GM18909 (cell line): Measurements from ENCODE around the gene ZNF716.
"Not testable (repeated sequence)": the region's sequence is repeated elsewhere in the genome, so short reads cannot be mapped to it uniquely, and the experiment has no call there.

Source experiments
- ATAC-seq: cut with Tn5 transposase; IDR thresholded peaks from one replicate; pipeline ENCODE4 v1.9.1; 2021; ENCODE audit warnings: mild to moderate bottlenecking; ENCODE audit not compliant: unreplicated experiment, poor library complexity

Gene ZNF716

DNA sequence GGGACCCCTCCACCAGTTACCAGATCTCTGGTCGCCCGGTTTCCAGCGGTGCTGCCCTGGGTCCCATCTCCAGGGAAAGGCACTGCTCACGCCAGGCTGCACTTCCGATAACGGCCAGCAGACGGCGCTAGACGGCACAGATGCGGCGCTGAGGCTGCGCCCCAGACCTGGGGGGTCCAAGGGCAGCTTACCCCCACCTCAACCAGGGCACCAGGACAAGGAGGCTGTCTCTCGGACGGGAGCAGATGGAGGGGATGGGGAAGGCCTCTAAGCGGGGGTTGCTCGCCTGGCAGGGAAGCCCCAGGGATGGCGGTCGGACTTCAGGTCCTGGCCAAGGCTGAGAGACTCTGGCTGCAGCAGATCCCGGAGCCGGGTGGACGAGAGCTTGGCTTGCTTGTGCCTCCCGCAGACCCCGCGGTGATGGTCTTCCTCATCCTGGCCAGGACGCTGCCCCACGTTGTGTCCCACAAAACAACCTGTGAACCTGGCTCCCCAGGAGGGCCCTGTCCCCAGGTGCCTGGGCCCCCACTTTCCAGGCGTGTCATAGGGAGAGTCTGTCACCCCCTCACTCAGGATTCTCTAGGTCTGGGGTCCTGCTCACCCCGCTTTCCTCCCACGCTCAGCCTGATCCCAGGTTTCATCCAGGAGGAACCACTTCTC, 23.9 kb upstream of the ZNF716 start:
- ATAC-seq = no peak

DNA sequence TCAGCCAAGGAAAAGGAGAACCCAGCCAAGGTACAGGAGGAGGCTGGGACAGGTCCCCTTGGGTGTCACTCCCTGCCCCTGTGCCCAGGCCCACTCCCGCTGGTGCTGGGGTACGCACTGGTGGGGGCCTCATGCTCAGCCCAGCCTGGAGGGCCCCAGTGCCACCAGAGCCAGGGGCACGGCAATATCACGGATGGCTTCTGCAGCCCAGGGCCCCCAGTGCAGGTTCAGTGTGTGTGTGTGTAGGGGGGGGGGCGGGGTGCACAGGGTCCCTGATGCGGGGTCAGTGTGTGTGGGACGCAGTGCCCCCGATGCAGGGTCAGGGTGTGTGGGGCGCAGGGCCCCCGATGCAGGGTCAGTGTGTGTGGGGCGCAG, 23.4 kb upstream of the ZNF716 start:
- no peak for ATAC-seq

GRCh38 chr7:57427146-57427545, 22.8 kb upstream of the ZNF716 start:
- no peak for ATAC-seq

DNA sequence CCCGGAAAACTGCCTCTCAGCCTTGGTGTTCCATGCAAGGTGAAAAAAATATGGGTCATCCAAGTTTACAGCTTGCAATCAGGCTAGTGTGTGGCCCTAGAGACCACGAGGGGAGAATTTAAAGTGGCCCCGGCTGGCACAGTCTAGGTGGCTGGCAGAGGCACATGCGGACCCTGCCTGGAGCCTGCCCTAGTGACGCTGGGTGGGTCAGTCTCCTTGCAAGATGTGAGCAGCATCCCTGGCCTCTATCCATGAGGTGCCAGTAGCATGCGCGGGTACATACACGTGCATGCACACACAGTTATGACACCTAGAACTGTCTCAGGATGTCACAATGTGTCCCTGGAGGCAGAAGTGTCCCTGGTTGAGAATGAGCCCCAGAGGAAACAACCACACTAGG, 22.4 kb upstream of the ZNF716 start:
- no peak for ATAC-seq

GRCh38 chr7:57432583-57432982, 17.4 kb upstream of the ZNF716 start:
- ATAC-seq = no peak

- no peak for ATAC-seq
These were observed 12.4 kb upstream of the ZNF716 start for GRCh38 chr7:57437581-57437980.

DNA sequence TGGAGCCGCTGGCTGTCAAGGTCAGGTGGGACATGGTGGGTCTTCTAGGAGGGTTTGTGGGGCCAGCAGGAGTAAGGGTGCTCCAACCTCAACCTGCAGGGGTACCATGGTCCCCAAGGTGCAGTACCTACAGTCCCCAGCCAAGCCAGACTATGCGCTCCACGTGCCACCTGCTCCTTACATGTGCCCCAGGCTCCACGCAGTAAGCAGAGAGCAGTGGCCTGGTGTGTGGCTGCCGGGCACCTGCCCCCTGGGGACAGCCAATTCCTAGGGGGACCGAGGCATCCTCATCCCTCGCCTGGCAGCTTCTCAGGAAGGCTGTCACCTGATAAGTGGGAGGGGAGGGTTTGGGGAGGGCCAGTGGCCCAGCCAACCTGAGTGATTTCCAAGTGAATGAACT, 11.7 kb upstream of the ZNF716 start:
- ATAC-seq = no peak

DNA sequence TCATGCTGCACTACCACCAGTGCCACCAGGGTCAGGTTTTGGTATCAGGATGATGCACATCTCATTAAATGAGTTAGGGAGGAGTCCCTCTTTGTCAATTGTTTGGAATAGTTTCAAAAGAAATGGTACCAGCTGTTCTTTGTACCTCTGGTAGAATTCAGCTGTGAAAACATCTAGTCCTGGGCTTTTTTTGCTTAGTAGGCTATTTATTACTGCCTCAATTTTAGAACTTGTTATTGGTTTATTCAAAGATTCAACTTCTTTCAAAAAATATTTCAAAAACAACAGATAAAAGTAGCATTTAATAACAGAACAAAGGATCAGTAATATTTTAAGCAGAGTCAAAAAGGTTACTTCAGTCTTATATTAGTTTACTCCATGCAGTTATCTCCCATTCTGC, 6.4 kb upstream of the ZNF716 start:
- no peak for ATAC-seq

DNA sequence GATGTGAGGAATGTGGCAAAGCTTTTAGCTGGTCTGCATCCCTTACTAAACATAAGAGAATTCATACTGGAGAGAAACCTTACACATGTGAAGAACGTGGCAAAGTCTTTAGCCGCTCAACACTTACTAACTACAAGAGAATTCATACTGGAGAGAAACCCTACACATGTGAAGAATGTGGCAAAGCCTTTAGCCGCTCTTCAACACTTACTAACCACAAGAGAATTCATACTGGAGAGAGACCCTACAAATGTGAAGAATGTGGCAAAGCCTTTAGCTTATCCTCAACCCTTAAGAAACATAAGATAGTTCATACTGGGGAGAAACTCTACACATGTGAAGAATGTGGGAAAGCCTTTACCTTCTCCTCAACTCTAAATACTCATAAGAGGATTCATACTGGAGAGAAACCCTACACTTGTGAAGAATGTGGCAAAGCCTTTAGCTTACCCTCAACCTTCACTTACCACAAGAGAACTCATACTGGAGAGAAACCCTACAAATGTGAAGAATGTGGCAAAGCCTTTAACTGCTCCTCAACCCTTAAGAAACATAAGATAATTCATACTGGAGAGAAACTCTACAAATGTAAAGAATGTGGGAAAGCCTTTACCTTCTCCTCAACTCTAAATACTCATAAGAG, 19.3 kb downstream of the ZNF716 start:
- ATAC-seq = not testable (repeated sequence)

DNA sequence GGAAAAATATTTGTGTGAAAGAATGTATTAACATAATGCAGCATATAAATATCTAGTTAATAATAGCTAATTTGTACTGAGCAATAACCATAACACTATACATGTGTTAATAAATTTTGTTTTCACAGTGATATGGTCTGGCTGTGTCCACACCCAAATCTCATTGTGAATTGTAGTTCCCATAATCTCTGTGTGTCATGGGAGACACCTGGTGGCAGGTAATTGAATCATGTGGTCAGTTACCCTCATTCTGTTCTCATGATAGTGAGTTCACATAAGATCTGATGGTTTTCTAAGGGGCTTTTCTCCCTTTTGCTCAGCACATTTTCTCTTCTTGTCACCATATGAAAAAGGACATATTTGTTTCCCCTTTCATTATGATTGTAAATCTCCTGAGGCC, 30.3 kb downstream of the ZNF716 start:
- not testable (repeated sequence) for ATAC-seq

DNA sequence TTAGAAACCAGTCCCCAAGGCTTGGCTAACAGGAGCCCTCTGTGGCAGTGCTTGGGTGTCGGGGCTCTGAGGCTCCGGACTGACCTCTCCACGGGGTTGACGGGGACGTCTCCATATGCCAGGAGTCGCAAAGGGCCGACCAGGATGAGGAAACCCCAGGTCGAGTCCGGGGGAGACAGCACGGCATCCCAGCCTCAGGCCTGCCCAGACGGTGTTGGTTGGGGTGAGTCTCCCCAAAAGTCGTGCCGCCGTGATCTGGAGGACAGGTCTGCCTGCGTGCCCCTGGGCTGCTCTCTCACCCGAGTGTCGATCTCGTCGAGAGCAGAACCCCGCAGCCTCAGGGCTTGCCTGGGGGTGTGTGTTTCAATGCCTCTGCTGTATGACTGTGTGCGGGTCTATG, 35.0 kb downstream of the ZNF716 start:
- ATAC-seq = not testable (repeated sequence)

- no peak for ATAC-seq
These were observed 38.0 kb downstream of the ZNF716 start for GRCh38 chr7:57487957-57488356.

DNA sequence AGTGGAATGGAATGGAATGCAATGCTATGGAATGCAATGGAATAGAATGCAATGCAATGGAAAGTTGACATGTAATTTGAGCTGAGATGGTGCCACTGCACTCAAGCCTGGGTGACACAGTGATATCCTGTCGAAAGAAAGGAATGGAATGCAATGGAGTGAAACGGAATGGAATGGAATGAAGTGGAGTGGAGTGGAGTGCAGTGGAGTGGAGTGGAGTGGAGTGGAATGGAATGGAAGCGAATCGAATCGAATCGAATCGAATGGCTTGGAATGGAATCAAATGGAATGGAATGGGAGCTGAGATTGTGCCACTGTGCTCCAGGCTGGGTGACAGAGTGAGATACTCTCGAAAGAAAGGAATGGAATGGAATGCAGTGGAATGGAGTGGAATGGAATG, 45.1 kb downstream of the ZNF716 start:
- ATAC-seq = not testable (repeated sequence)

DNA sequence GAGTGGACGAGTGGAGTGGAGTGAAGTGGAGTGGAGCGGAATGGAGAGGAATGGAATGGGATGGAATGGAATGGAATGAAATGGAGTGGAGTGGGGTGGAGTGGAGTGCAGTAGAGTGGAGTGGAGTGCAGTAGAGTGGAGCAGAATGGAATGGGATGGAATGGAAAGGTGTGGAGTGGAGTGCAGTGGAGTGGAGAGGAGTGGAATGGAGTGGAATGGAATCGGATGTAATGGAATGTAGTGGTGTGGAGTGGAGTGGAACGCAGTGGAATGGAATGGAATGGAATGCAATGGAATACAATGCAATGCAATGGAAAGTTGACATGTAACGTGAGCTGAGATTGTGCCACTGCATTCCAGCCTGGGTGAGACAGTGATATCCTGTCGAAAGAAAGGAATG, 46.4 kb downstream of the ZNF716 start:
- ATAC-seq = no peak

GRCh38 chr7:57505176-57505575, 55.2 kb downstream of the ZNF716 start:
- no peak for ATAC-seq
